Ovary (tissue), 9 donors: ENCODE measurements around the gene GTF2A1. TPM values are rescaled to one million over a fixed set of nuclear protein-coding genes. Genes with fewer than 3 reads are reported as not detected.

ENCODE experiments used
- DNase-seq, 5 donors: peaks; one replicate each; pipeline ENCODE4 v3.0.0-alpha.2; 2019 to 2020
- H3K27ac ChIP-seq, 2 donors: fragments of 200-600 bp; one replicate each; pipeline versions ENCODE4 v1.5.1 to v1.8.0; 2019 to 2022
- H3K27me3 ChIP-seq: fragments of 200-600 bp; one replicate; pipeline ENCODE4 v1.8.0; 2022
- H3K36me3 ChIP-seq: fragments of 200-600 bp; sonication (generic); one replicate; pipeline ENCODE4 v1.5.1; 2019
- H3K4me1 ChIP-seq: one replicate; pipeline ENCODE4 v1.8.1; 2013; ENCODE audit warnings: mild to moderate bottlenecking, moderate library complexity; ENCODE audit not compliant: insufficient read depth
- H3K4me3 ChIP-seq: fragments of 200-600 bp; sonication (generic); one replicate; pipeline ENCODE4 v1.5.1; 2017
- H3K9me3 ChIP-seq, 2 donors: fragments of 200-600 bp in 1 of 2; sonication (generic) in 1 of 2; one replicate each; pipeline versions ENCODE4 v1.5.1 to v1.8.1; 2013 to 2019; ENCODE audit warnings: mild to moderate bottlenecking in 1 of 2, moderate library complexity in 1 of 2
- EP300 ChIP-seq: sonication (generic); formaldehyde crosslinking; IDR thresholded peaks from one replicate; pipeline ENCODE4 v1.6.1; 2017; ENCODE audit warnings: antibody characterized with exemption
- POLR2A ChIP-seq: fragments of 450-650 bp; IDR thresholded peaks from one replicate; pipeline ENCODE4 v1.6.1; 2017; ENCODE audit warnings: antibody characterized with exemption, mild to moderate bottlenecking, moderate library complexity
- WGBS, 3 donors: extraction: QIAGEN DNeasy Blood & Tissue Kit in 1 of 3; methylation state at CpG; one replicate each; pipeline versions ENCODE4 v1.1.5 to v1.1.7; 2013 to 2017; 5-methylcytosine and 5-hydroxymethylcytosine counted together
- intact Hi-C, 4 donors: fragments of 100-400 bp; cut with DNase I; formaldehyde crosslinking; loops; one replicate each; pipeline versions ENCODE4 v1.11.0 to v1.15.1; 2022 to 2023
- polyA plus RNA-seq, 2 donors: library from polyadenylated mRNA; stranded (reverse); fragments of 200-250 nt in 1 of 2; fragments of 350-450 nt in 1 of 2; fragmentation: Illumina TruSeq in 1 of 2; extraction: RNeasy Lipid Tissue Mini Kit (QIAGEN cat#74804) in 1 of 2; gene quantifications; one replicate each; pipeline ENCODE4 v1.2.3, GENCODE V29; 2013 to 2014
- total RNA-seq, 7 donors: library from RNA; depleted of rRNA in 2 of 7; stranded (reverse); fragments of >200 nt in 2 of 7; fragmentation: NEBNext Ultra II Directional in 3 of 7; extraction: Animal tissue kit (Norgen Biotek cat#: 25700) in 3 of 7; gene quantifications; one replicate each; pipeline versions ENCODE4 v1.1.0 to v1.2.4, GENCODE V29; 2016 to 2023
- TF ChIP-seq, protein P1 (sequence below), 3 donors: fragments of 450-650 bp in 2 of 3; fragments of 200-600 bp in 1 of 3; IDR thresholded peaks; one replicate each; pipeline versions ENCODE4 v1.5.1 to v1.8.0; 2016 to 2022; ENCODE audit warnings: antibody characterized with exemption in 3 of 3, mild to moderate bottlenecking in 1 of 3
- donor health status: DM: no; HTN: no; CAD: no; lungs with moderate emphysema.
- donor health status: DM: no; HTN: no; CAD: no.
- donor health status: Bipolar disorder and iron deficiency.
- donor health status: DM: yes; HTN: yes; CAD: no.
- donor health status: DM: no; HTN: no; CAD: no.
- donor health status: DM: yes; HTN: yes; CAD: no.

Gene GTF2A1
- total and polyA plus RNA-seq, 9 donors, result 10.1 to 38.4 (median 27.8) TPM

DNA sequence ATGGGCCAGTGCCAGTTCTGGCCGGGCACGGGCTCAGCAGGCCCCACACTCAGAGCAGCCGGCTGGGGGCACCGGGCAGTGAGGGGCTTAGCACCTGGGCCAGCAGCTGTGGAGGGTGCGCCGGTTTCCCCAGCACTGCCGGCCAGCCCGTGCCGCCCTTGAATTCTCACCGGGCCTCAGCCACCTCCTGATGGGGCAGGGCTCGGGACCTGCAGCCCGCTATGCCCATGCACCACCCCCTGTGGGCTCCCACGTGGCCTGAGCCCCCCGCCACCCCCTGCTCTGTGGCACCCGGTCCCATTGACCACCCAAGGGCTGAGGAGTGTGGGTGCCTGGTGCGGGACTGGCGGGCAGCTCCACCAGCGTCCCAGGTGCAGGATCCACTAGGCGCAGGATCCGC is 15.4 kb upstream of the GTF2A1 start:
- Histone ChIP-seq H3K36me3 (no peaks in the 10 kb centered on the region), H3K4me1 (no peaks in the 10 kb centered on the region), H3K27me3 (no peaks in the 10 kb centered on the region), H3K27ac (no peak overlapping the region), H3K9me3 (no peaks in the 10 kb centered on the region), H3K4me3 (no peak overlapping the region)
- 95 to 98% (median 97%) methylated on average over 7 to 19 of the region's 20 CpGs for WGBS, 3 donors
- TF ChIP-seq, protein P1, sequence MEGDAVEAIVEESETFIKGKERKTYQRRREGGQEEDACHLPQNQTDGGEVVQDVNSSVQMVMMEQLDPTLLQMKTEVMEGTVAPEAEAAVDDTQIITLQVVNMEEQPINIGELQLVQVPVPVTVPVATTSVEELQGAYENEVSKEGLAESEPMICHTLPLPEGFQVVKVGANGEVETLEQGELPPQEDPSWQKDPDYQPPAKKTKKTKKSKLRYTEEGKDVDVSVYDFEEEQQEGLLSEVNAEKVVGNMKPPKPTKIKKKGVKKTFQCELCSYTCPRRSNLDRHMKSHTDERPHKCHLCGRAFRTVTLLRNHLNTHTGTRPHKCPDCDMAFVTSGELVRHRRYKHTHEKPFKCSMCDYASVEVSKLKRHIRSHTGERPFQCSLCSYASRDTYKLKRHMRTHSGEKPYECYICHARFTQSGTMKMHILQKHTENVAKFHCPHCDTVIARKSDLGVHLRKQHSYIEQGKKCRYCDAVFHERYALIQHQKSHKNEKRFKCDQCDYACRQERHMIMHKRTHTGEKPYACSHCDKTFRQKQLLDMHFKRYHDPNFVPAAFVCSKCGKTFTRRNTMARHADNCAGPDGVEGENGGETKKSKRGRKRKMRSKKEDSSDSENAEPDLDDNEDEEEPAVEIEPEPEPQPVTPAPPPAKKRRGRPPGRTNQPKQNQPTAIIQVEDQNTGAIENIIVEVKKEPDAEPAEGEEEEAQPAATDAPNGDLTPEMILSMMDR (IDR thresholded peaks at IDR 0.05), result no peak
- no peak for TF ChIP-seq EP300
- TF ChIP-seq POLR2A, result no peak
- intact Hi-C loops, result no loop called here
- DNase-seq, result no peak

DNA sequence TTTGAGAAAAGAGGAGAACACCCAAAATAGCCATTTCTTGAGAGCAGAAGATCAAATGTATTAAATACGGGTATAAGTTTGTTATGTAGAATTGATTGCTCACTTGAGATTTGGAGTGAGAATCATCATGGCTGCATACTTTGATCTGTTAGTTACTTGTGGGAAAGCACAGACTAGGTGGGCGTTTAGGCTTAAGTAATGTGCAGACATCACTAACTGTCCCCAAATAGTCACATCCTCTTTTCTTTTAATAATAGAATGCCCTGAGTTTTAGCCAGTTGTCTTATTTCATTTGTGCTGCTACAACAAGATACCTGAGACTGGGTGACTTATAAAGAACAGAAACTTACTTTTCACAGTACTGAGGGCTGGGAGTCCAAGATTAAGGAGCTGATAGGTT is 14.3 kb upstream of the GTF2A1 start:
- Histone ChIP-seq H3K27ac (no peak overlapping the region), H3K4me3 (no peak overlapping the region), H3K9me3 (no peaks in the 10 kb centered on the region), H3K27me3 (no peaks in the 10 kb centered on the region), H3K36me3 (no peaks in the 10 kb centered on the region), H3K4me1 (no peaks in the 10 kb centered on the region)
- intact Hi-C loops, result no loop called here
- 52 to 63% (median 56%) methylated on average over 2 of the region's 2 CpGs for WGBS, 3 donors
- no peak for DNase-seq
- TF ChIP-seq POLR2A (no peak), EP300 (no peak)
- TF ChIP-seq, protein P1 (IDR thresholded peaks at IDR 0.05), result no peak

DNA sequence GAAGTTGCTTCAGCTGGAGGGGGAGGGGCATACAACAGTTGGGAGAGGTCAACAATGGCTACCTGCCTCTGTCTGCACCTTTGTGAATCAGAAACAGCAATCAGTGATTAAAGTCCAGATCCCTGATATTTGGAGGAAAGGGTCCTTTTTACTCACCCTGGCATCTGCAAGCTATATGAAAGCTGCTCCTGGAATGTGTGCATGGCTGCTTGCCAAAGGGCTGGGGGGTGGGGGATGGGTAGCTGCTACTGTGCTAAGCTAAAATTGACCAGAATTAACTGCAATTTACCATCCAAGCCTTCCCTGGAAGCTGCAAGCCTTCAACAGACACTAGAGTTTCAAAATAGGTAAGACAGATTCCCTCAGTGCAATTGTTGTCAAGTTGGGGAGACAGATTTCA is 13.5 kb upstream of the GTF2A1 start:
- intact Hi-C loops, result no loop called here

DNA sequence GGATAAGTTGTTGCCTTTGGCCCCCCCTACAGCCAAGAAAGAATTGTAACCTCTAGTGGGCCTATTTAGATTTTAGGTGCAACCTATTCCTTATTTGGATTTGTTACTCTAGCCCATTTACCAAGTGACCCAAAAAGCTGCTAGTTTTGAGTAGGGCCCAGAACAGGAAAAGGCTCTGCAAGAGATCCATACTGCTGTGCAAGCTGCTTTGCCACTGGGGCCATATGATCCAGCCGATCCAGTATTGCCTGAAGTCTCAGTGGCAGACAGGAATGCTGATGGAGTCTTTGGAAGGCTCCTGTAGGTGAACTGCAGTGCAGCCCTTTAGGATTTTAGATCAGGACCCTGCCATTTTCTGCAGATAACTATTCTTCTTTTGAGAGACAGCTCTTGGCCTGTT is 12.9 kb upstream of the GTF2A1 start:
- 60 to 95% (median 94%) methylated on average over 1 of the region's 1 CpG for WGBS, 3 donors

More for the DNA sequence above, 13.5 kb upstream of the GTF2A1 start:
- no peak for DNase-seq
- no peak overlapping the region for H3K27ac ChIP-seq
- H3K4me3 ChIP-seq, result no peak overlapping the region
- H3K9me3 ChIP-seq, result no peaks in the 10 kb centered on the region
- H3K36me3 ChIP-seq, result no peaks in the 10 kb centered on the region
- no peaks in the 10 kb centered on the region for H3K4me1 ChIP-seq
- TF ChIP-seq EP300 (no peak), POLR2A (no peak)
- TF ChIP-seq, protein P1 (IDR thresholded peaks at IDR 0.05), result no peak
- no peaks in the 10 kb centered on the region for H3K27me3 ChIP-seq

More for the DNA sequence above, 12.9 kb upstream of the GTF2A1 start:
- TF ChIP-seq POLR2A (no peak), EP300 (no peak)
- TF ChIP-seq, protein P1 (IDR thresholded peaks at IDR 0.05), result no peak
- Histone ChIP-seq H3K4me3 (no peak overlapping the region), H3K9me3 (no peaks in the 10 kb centered on the region), H3K36me3 (no peaks in the 10 kb centered on the region), H3K4me1 (no peaks in the 10 kb centered on the region), H3K27ac (no peak overlapping the region), H3K27me3 (no peaks in the 10 kb centered on the region)
- no peak for DNase-seq
- intact Hi-C loops, result no loop called here
